Mononuclear cell (primary cell): ENCODE data around the gene MORN5. TPM values are rescaled to one million over a fixed set of nuclear protein-coding genes. Genes with fewer than 3 reads are reported as not detected.

Experiments used
- H3K27me3 ChIP-seq: 2 replicates; pipeline ENCODE4 v1.6.0; 2011; ENCODE audit warnings: low read length, control low read depth; ENCODE audit not compliant: insufficient read depth
- H3K4me1 ChIP-seq: 2 replicates; pipeline ENCODE4 v1.5.1; 2011; ENCODE audit warnings: mild to moderate bottlenecking, low read length, control low read depth; ENCODE audit not compliant: insufficient read depth
- H3K4me3 ChIP-seq: 2 replicates; pipeline ENCODE4 v1.5.1; 2011; ENCODE audit warnings: mild to moderate bottlenecking, low read length, moderate library complexity
- H3K9me3 ChIP-seq: 2 replicates; pipeline ENCODE4 v1.5.1; 2011; ENCODE audit warnings: low read depth, mild to moderate bottlenecking, control low read depth, low read length
- total RNA-seq: library from RNA; depleted of rRNA; stranded (reverse); fragments of >200 nt; gene quantifications from one replicate; pipeline ENCODE4 v1.2.3, GENCODE V29; 2012

Gene MORN5
- total RNA-seq, 1 donor: not detected

GRCh38 chr9:122229485-122229837 lies 69.8 kb downstream of the MORN5 start:
- no peaks in the 10 kb centered on the region for H3K9me3 ChIP-seq
- no peak overlapping the region for H3K4me3 ChIP-seq
- H3K27me3 ChIP-seq: peaks cover 36% of the 10 kb centered on the region
- no peaks in the 10 kb centered on the region for H3K4me1 ChIP-seq

GRCh38 chr9:122232796-122233306 lies 73.1 kb downstream of the MORN5 start:
- no peaks in the 10 kb centered on the region for H3K4me1 ChIP-seq
- no peak overlapping the region for H3K4me3 ChIP-seq
- peaks cover 29% of the 10 kb centered on the region for H3K27me3 ChIP-seq
- no peaks in the 10 kb centered on the region for H3K9me3 ChIP-seq

DNA sequence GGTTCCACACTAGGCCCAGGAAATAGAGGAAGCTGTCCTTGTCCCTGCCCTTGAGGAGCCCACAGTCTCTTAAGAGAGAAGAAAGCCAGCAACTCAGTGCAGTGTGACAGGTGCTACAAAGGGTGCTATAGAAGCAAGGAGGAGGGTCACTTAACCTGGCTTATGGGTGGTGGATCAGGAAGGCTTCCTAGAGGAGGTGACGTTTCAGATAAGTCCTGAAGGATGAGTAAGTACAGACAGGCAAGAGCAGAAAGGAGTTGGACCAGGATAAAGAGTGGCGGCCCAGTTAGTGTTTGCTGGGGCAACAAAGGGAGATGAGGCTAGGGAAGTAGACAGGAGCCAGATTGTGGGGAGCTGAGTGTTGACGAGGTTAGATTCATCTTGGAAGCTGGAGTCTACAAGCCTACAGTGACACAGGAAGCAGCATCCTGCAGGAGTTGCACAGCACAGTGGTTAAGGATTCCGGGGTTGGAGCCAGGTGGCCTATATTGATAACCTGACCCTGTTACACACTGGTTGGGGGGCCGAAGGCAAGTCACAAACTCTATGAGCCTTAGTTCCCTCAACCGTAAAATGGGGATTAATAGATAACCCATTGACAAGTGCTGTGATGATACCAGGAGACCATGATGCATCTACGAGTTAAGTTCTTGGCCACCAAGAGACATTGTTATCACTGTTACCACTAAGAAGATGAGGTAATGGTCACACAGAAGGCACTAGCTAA lies 74.5 kb downstream of the MORN5 start:
- H3K4me3 ChIP-seq: no peak overlapping the region
- peaks cover 27% of the 10 kb centered on the region for H3K27me3 ChIP-seq
- no peaks in the 10 kb centered on the region for H3K9me3 ChIP-seq
- H3K4me1 ChIP-seq: no peaks in the 10 kb centered on the region

- Histone ChIP-seq H3K9me3 (no peaks in the 10 kb centered on the region), H3K4me3 (no peak overlapping the region), H3K27me3 (peaks cover 2% of the 10 kb centered on the region), H3K4me1 (no peaks in the 10 kb centered on the region)
Measured at GRCh38 chr9:122236681-122237080, 77.0 kb downstream of the MORN5 start.

DNA sequence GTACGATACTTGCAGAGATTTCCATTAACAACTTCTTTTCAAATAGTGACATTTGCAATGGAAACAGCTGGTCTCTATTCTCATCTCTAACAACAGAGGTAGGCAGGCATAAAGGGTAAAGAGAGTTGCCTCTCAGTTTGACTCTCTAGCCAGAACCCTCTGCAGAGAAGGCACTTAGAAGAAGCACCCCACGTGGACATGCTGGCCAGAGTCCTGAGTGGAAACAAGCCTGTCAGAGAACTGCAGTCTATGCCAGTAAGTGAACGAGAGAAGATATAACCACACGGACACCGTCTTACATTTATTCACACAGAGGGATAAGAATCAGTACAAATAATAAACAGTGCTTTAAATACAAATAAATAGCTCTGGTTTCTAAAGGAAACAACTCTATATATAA lies 80.0 kb downstream of the MORN5 start:
- no peaks in the 10 kb centered on the region for H3K27me3 ChIP-seq
- no peaks in the 10 kb centered on the region for H3K4me1 ChIP-seq
- H3K9me3 ChIP-seq: no peaks in the 10 kb centered on the region
- no peak overlapping the region for H3K4me3 ChIP-seq

GRCh38 chr9:122244349-122244748 lies 84.6 kb downstream of the MORN5 start:
- H3K4me3 ChIP-seq: no peak overlapping the region
- H3K9me3 ChIP-seq: no peaks in the 10 kb centered on the region
- H3K27me3 ChIP-seq: no peaks in the 10 kb centered on the region
- H3K4me1 ChIP-seq: no peaks in the 10 kb centered on the region

DNA sequence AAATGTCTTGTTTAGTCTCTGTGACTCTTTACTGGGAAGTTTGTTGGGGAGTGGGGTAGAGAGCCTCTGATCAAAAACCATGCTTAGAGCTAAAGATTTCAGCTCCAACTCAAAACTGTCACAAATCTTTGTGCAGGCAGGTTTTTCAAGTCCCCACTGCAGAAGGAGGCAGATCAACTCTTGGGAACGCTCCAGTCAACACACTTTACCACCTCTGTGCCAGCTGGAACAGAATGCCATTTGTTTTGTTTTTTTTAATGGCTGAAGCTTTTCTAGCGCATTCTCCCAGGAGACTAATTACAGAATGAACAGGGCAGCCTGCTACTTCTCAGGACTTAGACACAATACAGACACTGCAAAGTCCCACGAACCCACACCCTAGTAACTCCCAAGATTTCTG lies 87.0 kb downstream of the MORN5 start:
- no peaks in the 10 kb centered on the region for H3K4me1 ChIP-seq
- H3K27me3 ChIP-seq: no peaks in the 10 kb centered on the region
- no peaks in the 10 kb centered on the region for H3K9me3 ChIP-seq
- H3K4me3 ChIP-seq: no peak overlapping the region

GRCh38 chr9:122248448-122248865 lies 88.7 kb downstream of the MORN5 start:
- Histone ChIP-seq H3K4me1 (no peaks in the 10 kb centered on the region), H3K4me3 (no peak overlapping the region), H3K27me3 (no peaks in the 10 kb centered on the region), H3K9me3 (no peaks in the 10 kb centered on the region)

Other genes starting within 250 kb of the MORN5 start
- gene TTLL11, start 66.6 kb upstream of the MORN5 start, total RNA-seq: 1.0 TPM
- 1.2 TPM for gene NDUFA8, start 129 bp upstream of the MORN5 start, total RNA-seq
- gene LHX6, start 69.0 kb downstream of the MORN5 start, total RNA-seq: under 0.01 TPM
- gene RBM18, start 104.9 kb downstream of the MORN5 start, total RNA-seq: 23.2 TPM
- 29.5 TPM for gene MRRF, start 105.0 kb downstream of the MORN5 start, total RNA-seq
- gene PTGS1, start 211.1 kb downstream of the MORN5 start, total RNA-seq: 28.3 TPM